Measurements from ENCODE around the gene ITPRIPL2. TPM values are rescaled to one million over a fixed set of nuclear protein-coding genes. Genes with fewer than 3 reads are reported as not detected.
A peak's percentile ranks its signal among the peaks of the same experiment; 100 is the strongest.

Gene ITPRIPL2
- total and polyA plus RNA-seq, 2 of the 13 experiments (the other 11 are each of a cell fraction or from before 2014, with no cell fraction given), result 5.9 to 12.6 TPM

DNA sequence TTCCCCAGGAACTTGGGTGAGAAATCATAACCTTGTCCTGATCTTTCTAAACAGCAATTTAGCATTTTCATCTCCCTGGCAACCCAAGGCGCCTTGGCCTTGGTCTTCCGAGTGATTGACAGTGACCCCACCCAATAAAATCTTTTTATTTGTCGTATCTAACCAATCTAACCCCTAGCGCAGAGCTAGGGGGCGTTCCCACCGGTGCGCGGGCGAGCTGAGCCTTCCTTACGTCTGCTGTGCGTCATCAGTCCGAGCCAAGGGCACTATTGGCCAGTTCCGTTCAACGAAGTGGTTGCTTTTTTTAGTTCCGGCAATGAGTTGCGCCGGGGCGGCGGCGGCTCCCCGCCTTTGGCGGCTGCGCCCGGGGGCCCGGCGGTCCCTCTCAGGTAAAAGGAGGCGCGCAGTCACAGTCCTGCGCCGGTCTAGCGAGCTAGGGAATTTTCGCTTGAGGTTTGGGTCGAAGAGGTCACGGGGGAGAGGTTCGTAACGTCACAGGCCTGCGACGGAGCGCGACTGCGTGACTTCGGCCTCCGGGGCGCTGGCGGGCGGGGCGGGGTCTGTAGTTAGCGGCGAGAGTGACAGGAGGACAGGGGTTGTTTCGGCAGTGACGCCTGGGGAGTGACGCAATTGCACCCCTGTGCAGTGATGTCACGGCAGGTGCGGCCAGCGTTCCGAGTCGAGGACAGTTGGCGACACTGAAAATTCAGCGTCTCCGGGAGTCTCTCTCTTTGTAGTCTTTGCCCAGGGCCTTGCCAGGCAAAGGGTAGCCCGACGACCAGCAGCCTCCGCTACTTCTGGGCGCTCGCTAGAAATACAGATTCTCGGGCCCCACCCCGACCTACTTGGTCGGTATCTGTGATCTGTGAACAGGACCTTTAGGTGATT, 46.2 kb upstream of the ITPRIPL2 start, which contains the start of gene COQ7 (continued):
- TF ChIP-seq, protein P1, sequence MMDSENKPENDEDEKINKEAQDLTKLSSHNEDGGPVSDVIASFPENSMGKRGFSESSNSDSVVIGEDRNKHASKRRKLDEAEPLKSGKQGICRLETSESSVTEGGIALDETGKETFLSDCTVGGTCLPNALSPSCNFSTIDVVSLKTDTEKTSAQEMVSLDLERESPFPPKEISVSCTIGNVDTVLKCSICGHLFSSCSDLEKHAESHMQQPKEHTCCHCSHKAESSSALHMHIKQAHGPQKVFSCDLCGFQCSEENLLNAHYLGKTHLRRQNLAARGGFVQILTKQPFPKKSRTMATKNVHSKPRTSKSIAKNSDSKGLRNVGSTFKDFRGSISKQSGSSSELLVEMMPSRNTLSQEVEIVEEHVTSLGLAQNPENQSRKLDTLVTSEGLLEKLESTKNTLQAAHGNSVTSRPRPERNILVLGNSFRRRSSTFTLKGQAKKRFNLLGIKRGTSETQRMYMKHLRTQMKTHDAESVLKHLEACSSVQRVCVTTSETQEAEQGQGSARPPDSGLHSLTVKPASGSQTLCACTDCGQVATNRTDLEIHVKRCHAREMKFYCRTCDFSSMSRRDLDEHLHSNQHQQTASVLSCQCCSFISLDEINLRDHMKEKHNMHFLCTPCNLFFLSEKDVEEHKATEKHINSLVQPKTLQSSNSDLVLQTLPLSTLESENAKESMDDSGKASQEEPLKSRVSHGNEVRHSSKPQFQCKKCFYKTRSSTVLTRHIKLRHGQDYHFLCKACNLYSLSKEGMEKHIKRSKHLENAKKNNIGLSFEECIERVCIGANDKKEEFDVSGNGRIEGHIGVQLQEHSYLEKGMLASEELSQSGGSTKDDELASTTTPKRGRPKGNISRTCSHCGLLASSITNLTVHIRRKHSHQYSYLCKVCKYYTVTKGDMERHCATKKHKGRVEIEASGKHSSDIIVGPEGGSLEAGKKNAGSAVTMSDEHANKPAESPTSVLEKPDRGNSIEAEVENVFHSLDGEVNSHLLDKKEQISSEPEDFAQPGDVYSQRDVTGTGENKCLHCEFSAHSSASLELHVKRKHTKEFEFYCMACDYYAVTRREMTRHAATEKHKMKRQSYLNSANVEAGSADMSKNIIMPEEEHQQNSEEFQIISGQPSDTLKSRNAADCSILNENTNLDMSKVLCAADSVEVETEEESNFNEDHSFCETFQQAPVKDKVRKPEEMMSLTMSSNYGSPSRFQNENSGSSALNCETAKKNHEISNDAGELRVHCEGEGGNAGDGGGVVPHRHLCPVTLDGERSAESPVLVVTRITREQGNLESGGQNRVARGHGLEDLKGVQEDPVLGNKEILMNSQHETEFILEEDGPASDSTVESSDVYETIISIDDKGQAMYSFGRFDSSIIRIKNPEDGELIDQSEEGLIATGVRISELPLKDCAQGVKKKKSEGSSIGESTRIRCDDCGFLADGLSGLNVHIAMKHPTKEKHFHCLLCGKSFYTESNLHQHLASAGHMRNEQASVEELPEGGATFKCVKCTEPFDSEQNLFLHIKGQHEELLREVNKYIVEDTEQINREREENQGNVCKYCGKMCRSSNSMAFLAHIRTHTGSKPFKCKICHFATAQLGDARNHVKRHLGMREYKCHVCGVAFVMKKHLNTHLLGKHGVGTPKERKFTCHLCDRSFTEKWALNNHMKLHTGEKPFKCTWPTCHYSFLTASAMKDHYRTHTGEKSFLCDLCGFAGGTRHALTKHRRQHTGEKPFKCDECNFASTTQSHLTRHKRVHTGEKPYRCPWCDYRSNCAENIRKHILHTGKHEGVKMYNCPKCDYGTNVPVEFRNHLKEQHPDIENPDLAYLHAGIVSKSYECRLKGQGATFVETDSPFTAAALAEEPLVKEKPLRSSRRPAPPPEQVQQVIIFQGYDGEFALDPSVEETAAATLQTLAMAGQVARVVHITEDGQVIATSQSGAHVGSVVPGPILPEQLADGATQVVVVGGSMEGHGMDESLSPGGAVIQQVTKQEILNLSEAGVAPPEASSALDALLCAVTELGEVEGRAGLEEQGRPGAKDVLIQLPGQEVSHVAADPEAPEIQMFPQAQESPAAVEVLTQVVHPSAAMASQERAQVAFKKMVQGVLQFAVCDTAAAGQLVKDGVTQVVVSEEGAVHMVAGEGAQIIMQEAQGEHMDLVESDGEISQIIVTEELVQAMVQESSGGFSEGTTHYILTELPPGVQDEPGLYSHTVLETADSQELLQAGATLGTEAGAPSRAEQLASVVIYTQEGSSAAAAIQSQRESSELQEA (CRISPR knock-in tag; IDR thresholded peaks at IDR 0.05; ENCODE audit: not compliant biosample characterization), result peak; percentile 83
- TF ChIP-seq RARG (CRISPR knock-in tag; IDR thresholded peaks at IDR 0.05; ENCODE audit: low read depth), result no peak
- peak; percentile 93; the same call in 1 of the 2 replicates for TF ChIP-seq ZNF354B (CRISPR knock-in tag; IDR thresholded peaks at IDR 0.05)
- TF ChIP-seq WIZ (CRISPR knock-in tag; IDR thresholded peaks at IDR 0.05), result peak; percentile 91; the same call in 1 of the 2 replicates
- 0 out of 2 replicates have a peak, but pooled peaks have one; percentile 57 for TF ChIP-seq ZNF552 (CRISPR knock-in tag; IDR thresholded peaks at IDR 0.05; ENCODE audit: borderline replicate concordance)
- no peak for TF ChIP-seq ZNF282 (IDR thresholded peaks at IDR 0.05; ENCODE audit: partially characterized antibody)
- TF ChIP-seq, protein P2, sequence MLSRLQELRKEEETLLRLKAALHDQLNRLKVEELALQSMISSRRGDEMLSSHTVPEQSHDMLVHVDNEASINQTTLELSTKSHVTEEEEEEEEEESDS (CRISPR knock-in tag; IDR thresholded peaks at IDR 0.05; ENCODE audit: borderline replicate concordance), result peak; percentile 91; the same call in 1 of the 2 replicates
- TF ChIP-seq NRL (CRISPR knock-in tag; IDR thresholded peaks at IDR 0.05; ENCODE audit: borderline replicate concordance), result peak; percentile 63; the same call in 1 of the 2 replicates
- TF ChIP-seq ATRX (CRISPR knock-in tag; IDR thresholded peaks at IDR 0.05; ENCODE audit: borderline replicate concordance), result no peak
- TF ChIP-seq, protein P3, sequence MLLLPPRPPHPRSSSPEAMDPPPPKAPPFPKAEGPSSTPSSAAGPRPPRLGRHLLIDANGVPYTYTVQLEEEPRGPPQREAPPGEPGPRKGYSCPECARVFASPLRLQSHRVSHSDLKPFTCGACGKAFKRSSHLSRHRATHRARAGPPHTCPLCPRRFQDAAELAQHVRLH (CRISPR knock-in tag; IDR thresholded peaks at IDR 0.05; ENCODE audit: borderline replicate concordance, low read depth), result peak; percentile 81; the same call in 1 of the 2 replicates
- TF ChIP-seq ZNF616 (CRISPR knock-in tag; IDR thresholded peaks at IDR 0.05; ENCODE audit: low read depth), result no peak
- peak; percentile 56 for TF ChIP-seq ZNF335 (CRISPR knock-in tag; IDR thresholded peaks at IDR 0.05)
- no peak for TF ChIP-seq ZNF672 (CRISPR knock-in tag; IDR thresholded peaks at IDR 0.05)
- no peak for TF ChIP-seq ZNF607 (CRISPR knock-in tag; IDR thresholded peaks at IDR 0.05; ENCODE audit: borderline replicate concordance)
- TF ChIP-seq, protein P4, sequence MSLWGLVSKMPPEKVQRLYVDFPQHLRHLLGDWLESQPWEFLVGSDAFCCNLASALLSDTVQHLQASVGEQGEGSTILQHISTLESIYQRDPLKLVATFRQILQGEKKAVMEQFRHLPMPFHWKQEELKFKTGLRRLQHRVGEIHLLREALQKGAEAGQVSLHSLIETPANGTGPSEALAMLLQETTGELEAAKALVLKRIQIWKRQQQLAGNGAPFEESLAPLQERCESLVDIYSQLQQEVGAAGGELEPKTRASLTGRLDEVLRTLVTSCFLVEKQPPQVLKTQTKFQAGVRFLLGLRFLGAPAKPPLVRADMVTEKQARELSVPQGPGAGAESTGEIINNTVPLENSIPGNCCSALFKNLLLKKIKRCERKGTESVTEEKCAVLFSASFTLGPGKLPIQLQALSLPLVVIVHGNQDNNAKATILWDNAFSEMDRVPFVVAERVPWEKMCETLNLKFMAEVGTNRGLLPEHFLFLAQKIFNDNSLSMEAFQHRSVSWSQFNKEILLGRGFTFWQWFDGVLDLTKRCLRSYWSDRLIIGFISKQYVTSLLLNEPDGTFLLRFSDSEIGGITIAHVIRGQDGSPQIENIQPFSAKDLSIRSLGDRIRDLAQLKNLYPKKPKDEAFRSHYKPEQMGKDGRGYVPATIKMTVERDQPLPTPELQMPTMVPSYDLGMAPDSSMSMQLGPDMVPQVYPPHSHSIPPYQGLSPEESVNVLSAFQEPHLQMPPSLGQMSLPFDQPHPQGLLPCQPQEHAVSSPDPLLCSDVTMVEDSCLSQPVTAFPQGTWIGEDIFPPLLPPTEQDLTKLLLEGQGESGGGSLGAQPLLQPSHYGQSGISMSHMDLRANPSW (CRISPR knock-in tag; IDR thresholded peaks at IDR 0.05; ENCODE audit: borderline replicate concordance), result no peak; the same call in 1 of the 2 replicates
- peak; percentile 42 for TF ChIP-seq SOX5 (CRISPR knock-in tag; IDR thresholded peaks at IDR 0.05; ENCODE audit: borderline replicate concordance)
- peak; percentile 64; the same call in 1 of the 2 replicates for TF ChIP-seq GFI1 (CRISPR knock-in tag; IDR thresholded peaks at IDR 0.05; ENCODE audit: borderline replicate concordance)

All from HepG2 (cell line).